GM10847 (cell line): Measurements from ENCODE around the gene FAM222B.

Source experiments
- POLR2A ChIP-seq: IDR thresholded peaks from 2 replicates; pipeline ENCODE4 v1.6.1; 2011; ENCODE audit not compliant: insufficient read length; ENCODE audit errors: extremely low read depth

The FAM222B gene

DNA sequence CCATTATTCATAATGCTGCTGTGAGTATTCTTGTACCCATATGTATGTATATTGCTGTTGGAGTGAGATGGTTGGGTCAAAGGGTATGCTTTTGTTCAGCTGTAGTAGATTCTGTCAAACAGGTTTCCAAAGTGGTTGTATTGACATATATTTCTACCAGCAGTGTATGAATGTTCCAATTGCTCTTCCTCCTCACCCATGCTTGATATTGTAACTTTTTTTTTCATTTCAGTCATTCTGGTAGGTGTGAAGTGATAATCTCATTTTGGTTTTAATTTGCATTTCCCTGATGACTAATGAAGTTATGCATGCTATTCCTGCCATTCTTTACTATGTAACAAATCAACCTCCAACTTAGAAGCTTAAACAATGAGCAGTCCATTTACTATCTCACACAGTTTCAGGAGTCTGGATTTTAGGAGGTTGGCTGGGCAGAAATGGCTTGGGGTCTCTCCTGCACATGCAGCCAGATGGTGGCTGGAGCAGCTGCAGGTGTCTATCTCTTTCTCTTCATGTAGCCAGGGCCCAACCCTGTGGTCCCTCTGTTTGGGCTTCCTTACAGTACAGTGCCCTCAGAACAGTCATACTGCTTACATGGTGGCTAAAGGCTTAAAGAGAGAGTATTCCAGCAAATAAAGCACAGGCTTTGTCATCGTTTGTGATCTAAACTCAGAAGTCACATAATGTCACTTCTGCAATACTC is 33.4 kb upstream of the FAM222B start:
- no peak for TF ChIP-seq POLR2A

GRCh38 chr17:28874750-28875149 is 32.2 kb upstream of the FAM222B start:
- TF ChIP-seq POLR2A: no peak

GRCh38 chr17:28873839-28874238 is 31.2 kb upstream of the FAM222B start:
- no peak for TF ChIP-seq POLR2A

DNA sequence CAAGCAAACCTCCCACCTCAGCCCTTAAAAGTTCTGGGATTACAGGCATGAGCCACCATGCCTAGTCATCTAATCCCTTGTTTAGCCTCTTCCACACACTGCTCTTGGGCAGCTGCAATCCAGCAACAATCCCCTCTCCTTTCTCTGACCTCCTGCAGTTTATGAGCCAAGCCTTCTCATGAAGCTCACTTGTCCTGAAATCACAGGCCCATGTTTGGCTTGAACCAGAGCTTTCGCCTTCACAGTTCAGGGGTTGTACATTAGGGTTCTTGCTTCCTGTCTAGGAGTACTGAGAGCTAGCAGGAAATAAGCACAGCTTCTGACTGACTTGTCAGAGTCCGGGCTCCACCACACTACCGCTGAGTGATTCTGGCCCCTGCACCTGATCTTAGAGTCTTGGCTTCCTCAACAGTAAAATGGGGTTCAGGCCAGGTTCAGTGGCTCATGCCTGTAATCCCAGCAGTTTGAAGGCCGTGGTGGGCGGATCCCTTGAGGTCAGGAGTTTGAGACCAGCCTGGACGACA is 28.5 kb upstream of the FAM222B start:
- TF ChIP-seq POLR2A: no peak

DNA sequence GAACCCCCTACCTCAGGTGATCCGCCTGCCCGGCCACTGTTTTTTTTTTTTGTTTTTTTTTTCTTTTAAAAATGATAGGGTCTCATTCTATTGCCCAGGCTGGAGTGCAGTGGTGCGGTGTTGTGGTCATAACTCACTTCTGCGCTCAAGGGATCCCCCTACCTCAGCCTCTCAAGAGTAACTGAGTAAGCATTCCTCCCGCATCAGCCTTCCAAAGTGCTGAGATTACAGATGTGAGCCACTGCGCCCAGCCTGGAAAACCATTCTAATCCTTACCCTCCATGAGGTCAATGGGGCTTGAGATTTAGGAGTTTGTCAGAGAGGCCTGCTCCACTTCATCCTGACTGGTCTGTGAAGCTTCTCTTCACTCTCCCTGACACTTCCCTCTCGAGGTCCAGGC is 24.7 kb upstream of the FAM222B start:
- no peak for TF ChIP-seq POLR2A

DNA sequence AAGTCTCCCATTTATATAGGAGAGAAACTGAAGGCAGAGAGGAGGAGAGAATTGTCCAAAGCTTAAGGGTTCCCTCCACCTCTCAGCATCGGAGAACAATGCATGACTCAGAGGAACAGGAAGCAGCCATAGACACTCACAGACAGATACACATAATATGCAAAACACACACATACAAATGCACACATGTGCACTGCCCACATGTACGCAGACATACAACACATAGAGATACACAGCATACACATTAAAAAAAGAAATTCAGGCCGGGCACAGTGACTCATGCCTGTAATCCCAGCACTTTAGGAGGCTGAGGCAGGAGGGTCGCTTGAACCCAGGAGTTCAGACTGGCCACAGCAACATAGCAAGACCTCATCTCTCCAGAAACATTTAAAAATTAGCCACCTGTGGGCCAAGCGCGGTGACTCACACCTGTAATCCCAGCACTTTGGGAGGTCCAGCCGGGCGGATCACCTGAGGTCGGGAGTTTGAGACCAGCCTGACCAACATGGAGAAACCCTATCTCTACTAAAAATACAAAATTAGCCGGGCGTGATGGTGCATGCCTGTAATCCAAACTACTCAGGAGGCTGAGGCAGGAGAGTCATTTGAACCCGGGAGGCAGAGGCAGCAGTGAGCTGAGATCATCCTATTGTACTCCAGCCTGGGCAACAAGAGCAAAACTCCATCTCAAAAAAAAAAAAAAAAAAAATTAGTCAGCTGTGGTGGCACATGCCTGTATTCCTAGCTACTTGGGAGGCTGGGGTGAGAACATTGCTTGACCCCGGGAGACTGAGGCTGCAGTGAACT is 23.6 kb upstream of the FAM222B start:
- TF ChIP-seq POLR2A: no peak

DNA sequence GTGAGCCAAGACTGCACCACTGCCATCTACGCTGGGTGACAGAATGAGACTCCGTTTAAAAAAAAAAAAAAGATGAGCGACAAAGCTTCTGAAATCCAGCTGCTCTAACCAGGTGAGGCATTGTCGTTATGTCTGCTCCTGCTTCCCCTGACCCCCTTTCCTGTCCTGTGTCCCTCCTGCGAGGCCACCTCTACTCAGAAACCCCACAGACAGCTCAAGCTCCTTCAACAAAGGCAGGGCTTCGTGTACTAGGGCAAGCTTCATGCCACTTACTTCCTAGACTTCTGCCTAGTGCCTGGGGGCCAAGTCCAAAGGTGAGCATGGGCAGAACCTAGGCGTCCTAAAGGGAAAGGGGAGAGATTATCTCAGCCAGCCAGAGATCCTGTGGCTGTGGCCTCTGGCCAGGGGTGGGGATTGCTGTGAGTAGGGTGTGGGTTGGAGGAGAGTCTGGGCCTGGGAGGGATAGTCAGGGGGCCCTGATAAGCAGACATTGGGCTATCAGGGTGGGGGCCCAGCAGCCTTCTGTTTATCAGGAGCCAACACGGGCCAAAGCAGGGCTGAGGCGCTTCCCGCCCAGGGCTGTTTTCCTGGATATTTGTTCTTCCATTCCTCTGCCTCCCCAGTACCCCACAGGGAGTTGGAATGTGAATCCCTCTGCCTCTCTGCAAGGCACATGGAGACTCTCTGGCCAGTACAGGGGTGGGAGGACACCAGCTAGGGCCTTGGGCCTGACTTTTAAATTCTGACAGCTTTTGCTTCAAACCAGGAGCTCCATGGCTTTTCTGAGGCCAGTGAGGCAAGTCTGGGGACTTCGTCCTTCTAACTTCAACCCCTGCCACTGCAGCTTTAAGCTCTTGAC is 22.6 kb upstream of the FAM222B start:
- TF ChIP-seq POLR2A: no peak

GRCh38 chr17:28863953-28864352 is 21.4 kb upstream of the FAM222B start:
- TF ChIP-seq POLR2A: no peak

GRCh38 chr17:28862561-28862960 is 20.0 kb upstream of the FAM222B start:
- TF ChIP-seq POLR2A: no peak

DNA sequence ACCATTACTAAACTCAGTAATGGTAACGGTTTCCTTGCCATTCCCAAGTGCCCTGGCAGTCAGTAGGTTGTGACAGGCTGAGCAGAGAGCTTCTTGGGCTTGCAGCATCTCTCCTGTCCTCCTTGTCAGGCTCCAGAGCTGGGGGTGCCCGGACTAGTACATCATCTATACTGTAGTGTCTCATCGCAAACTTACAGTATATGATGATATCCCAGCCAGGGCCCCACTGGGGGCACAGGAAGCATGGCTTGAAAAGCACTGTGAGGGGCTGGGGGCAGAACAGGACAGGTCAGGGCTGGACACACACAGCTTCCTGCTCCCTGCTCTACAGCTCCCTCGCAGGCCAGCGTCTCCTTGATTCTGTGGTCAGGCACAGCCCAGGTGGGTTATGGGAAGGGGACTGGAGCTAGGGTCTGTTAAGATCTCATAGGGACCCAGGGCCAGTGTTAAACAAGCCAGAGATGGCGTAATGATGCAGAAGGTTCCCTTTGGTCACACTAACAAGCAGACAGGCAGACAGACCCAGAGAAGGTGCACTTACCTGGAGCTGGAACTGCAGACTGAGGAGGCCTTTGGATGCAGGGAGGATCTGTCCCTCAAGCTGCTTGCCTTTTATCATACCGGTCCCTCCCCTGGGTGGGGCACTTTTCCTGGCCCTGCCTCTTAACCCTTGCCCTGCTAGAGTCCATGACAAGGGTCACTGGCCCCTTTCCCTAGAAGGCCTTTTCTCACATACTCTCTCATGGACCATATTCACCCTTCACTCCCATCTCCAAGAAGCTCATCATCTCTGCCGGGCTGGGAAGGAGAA is 19.0 kb upstream of the FAM222B start:
- no peak for TF ChIP-seq POLR2A

DNA sequence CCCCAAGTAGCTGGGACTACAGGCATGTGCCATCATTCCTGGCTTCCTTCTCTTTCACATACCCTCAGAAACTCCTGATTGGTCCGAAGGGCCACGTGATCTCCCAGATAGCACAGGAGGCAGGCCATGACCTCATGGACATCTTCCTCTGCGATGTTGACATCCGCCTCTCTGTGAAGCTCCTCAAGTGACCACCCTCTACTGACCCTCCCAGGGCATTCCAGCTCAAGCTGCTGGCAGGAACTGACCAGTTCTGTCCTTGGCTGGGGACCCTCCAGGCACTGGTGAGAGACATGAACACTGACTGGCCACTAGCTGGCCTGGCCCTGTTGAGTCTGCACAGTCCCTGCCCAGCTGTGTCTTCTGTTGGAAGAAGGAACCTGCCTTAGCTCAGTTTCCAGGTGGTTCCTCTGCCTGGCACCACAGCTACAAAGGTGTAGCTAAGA is 17.8 kb upstream of the FAM222B start:
- TF ChIP-seq POLR2A: no peak

- TF ChIP-seq POLR2A: no peak
Measured at GRCh38 chr17:28858801-28859355, 16.3 kb upstream of the FAM222B start.

GRCh38 chr17:28857905-28858800 is 15.6 kb upstream of the FAM222B start:
- no peak for TF ChIP-seq POLR2A
